ENCODE results near the gene TAS2R7.

TAS2R7 gene

DNA sequence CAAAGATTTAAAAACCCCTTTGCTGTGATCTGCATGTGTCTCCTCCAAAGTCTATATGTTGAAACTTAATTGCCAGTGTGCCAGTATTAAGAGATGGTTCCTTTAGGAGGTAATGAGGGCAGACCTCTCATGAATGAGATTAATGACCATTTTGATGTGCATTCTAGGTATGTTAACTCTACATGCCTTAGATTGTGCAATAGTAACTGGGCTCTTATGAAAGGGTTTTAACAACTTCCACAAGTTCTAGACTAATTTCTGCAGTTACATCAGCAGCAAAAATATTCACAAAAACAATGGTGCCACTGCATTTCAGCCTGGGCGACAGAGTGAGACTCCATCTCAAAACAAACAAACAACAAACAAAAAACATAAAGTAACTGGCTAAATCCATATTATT, 27.6 kb upstream of the TAS2R7 start:
- in situ Hi-C loops (cut with MboI; ENCODE audit: low pct_unique_long_range_greater_than_20kb, low sequenced_read_pairs, unreplicated experiment), result no loop called here
- DNase-seq (ENCODE audit: low spot score), result no peak
- TF ChIP-seq, protein P1, sequence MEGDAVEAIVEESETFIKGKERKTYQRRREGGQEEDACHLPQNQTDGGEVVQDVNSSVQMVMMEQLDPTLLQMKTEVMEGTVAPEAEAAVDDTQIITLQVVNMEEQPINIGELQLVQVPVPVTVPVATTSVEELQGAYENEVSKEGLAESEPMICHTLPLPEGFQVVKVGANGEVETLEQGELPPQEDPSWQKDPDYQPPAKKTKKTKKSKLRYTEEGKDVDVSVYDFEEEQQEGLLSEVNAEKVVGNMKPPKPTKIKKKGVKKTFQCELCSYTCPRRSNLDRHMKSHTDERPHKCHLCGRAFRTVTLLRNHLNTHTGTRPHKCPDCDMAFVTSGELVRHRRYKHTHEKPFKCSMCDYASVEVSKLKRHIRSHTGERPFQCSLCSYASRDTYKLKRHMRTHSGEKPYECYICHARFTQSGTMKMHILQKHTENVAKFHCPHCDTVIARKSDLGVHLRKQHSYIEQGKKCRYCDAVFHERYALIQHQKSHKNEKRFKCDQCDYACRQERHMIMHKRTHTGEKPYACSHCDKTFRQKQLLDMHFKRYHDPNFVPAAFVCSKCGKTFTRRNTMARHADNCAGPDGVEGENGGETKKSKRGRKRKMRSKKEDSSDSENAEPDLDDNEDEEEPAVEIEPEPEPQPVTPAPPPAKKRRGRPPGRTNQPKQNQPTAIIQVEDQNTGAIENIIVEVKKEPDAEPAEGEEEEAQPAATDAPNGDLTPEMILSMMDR (IDR thresholded peaks at IDR 0.05; ENCODE audit: extremely low read depth, insufficient read depth, missing control alignments), result no peak

DNA sequence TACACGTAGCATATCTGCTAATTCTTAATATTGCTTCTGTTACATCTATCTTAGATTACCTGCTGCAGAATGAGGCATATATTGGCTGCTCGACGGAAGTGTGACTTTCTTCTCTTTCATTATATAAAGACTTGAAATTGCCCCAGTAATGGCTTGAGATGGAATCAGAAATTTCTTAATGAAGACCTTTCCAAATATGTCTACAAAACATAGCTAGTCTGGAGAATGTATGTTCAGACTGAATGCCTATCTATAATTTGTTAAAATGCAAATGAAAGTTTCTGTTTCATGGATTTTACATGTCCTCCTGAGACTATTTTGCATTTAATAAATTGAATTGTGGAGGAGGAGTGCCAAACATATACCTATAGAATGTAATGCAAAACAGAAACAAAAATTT, 23.8 kb upstream of the TAS2R7 start, which contains the start of gene TAS2R10:
Gene TAS2R10, minus strand, starts transcription at position 101 of the 400 bp plus-strand sequence. Its CDS starts 89 bp downstream, at position 12.
- in situ Hi-C loops (cut with MboI; ENCODE audit: low pct_unique_long_range_greater_than_20kb, low sequenced_read_pairs, unreplicated experiment), result no loop called here
- no peak for DNase-seq (ENCODE audit: low spot score)
- TF ChIP-seq, protein P1 (IDR thresholded peaks at IDR 0.05; ENCODE audit: extremely low read depth, insufficient read depth, missing control alignments), result no peak

DNA sequence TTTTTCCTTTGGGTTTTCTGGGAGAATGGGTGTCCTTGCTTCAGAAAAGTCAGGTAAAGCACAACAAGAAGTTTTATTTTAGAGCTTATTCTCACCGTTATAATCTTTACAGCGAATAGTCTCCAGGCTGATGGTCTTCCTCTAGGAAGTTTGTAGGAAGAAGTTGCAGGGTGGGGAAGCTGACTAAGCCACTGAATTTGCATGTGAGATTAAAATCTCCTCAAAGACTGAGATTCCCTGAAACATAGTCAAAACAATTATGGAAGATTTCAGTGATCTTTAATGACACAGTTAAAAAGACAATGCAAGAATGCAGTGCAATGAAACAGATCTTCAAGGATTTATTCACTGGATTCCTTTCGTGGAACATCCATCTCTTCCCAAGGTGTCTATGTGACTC, 22.5 kb upstream of the TAS2R7 start:
- in situ Hi-C loops (cut with MboI; ENCODE audit: low pct_unique_long_range_greater_than_20kb, low sequenced_read_pairs, unreplicated experiment), result no loop called here
- TF ChIP-seq, protein P1 (IDR thresholded peaks at IDR 0.05; ENCODE audit: extremely low read depth, insufficient read depth, missing control alignments), result no peak
- no peak for DNase-seq (ENCODE audit: low spot score)

DNA sequence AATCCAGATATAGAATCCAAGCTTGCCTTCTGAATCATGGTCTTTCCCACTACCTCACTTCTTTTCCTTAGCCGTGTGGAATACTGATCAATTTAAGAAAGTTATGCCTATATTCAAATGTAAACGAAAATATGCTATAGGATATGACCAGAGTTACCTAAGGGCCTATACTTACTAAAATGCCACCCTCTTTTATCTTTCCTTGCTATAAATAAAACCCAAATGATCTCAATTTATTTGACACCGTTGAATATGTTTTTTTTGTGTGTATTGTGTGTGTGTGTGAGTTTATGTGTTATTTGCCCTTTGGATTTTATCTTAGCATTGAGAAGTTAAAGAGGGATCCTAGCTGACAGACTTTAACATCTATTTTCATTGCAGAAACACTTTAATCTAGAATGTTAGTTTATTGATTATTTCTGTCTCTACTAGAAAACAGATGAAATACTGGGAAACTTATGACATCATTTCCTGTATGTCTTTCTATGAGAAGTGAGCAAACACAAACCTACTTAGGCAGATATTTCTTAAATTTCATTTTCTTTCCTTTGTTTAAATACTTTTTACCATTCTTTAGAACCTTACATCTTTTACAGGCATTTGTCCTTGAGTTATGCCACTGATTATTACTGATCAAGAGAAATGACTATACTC, 9.6 kb upstream of the TAS2R7 start:
- TF ChIP-seq, protein P1 (IDR thresholded peaks at IDR 0.05; ENCODE audit: extremely low read depth, insufficient read depth, missing control alignments), result no peak
- no peak for DNase-seq (ENCODE audit: low spot score)
- in situ Hi-C loops (cut with MboI; ENCODE audit: low pct_unique_long_range_greater_than_20kb, low sequenced_read_pairs, unreplicated experiment), result no loop called here

DNA sequence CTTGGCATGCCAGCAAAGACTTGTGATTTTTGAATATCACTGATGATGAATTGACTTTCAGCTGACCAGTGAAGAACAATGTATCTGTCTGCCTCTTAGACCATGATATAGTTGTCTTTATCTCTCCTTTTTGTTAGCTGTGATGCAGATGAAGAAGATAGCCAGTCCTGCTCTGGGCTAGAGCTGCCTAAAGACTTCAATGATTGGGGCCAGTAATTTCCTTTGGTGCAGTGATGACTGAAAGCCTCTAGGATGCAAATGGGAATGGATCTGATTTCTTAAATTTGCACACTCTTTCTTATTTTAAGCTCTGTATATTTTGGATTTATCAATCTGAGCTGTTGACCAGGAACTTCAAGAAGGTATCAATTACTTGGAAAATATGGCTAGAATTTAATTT, 7.6 kb upstream of the TAS2R7 start, which contains the start of gene TAS2R9:
Gene TAS2R9, minus strand, starts transcription at position 101 of the 400 bp plus-strand sequence. Its CDS starts 93 bp downstream, at position 8.
- TF ChIP-seq, protein P1 (IDR thresholded peaks at IDR 0.05; ENCODE audit: extremely low read depth, insufficient read depth, missing control alignments), result no peak
- in situ Hi-C loops (cut with MboI; ENCODE audit: low pct_unique_long_range_greater_than_20kb, low sequenced_read_pairs, unreplicated experiment), result no loop called here
- DNase-seq (ENCODE audit: low spot score), result no peak

DNA sequence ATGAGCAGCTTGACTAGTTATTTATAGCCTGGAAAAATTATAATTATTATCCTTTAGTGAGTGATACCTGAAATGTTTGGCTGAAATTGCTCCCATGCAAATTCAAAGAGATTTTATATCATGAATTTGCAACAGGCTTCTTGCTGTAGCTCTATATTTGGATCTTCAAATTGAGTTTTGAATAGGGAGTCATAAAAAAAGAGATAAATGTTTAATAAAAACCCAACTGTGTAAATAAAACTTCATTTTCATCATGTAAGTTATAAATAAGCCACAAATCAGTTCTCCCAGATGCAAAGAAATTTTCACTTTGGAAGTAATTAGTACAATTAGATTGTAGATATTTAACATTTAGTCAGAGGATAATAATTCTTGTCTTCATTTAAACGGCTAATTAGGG, 4.8 kb upstream of the TAS2R7 start, which contains the start of gene TAS2R8:
Gene TAS2R8, minus strand, starts transcription at position 101 of the 400 bp plus-strand sequence. CDS start 306 bp downstream, outside the sequence.
- TF ChIP-seq, protein P1 (IDR thresholded peaks at IDR 0.05; ENCODE audit: extremely low read depth, insufficient read depth, missing control alignments), result no peak
- in situ Hi-C loops (cut with MboI; ENCODE audit: low pct_unique_long_range_greater_than_20kb, low sequenced_read_pairs, unreplicated experiment), result no loop called here
- DNase-seq (ENCODE audit: low spot score), result no peak

Measured in GM13977 (cell line).